HepG2 (cell line): ENCODE data around the gene BRPF1. TPM values are rescaled to one million over a fixed set of nuclear protein-coding genes. Genes with fewer than 3 reads are reported as not detected.

Experiments
- ADNP ChIP-seq: sonication (generic); formaldehyde crosslinking; IDR thresholded peaks from 2 replicates; pipeline ENCODE4 v1.4.0; 2020; ENCODE audit warnings: missing genetic modification reagents
- EP300 ChIP-seq, 3 experiments: sonication (generic) in 1 of 3; formaldehyde crosslinking in 1 of 3; IDR thresholded peaks; 2 replicates each; pipeline versions ENCODE4 v1.5.1 to v1.6.1; 2011 to 2020; ENCODE audit warnings: low read depth in 2 of 3, low read length in 2 of 3, borderline replicate concordance in 1 of 3, improper control_type of control experiment in 1 of 3, mild to moderate bottlenecking in 1 of 3, missing genetic modification reagents in 1 of 3, moderate library complexity in 1 of 3
- HOXA3 ChIP-seq: sonication (generic); formaldehyde crosslinking; IDR thresholded peaks from 2 replicates; pipeline ENCODE4 v1.5.0; 2020; ENCODE audit warnings: missing genetic modification reagents
- KAT7 ChIP-seq: IDR thresholded peaks from 2 replicates; pipeline ENCODE4 v1.6.1; 2018; ENCODE audit warnings: borderline replicate concordance, missing compliant biosample characterization
- MAFK ChIP-seq, 2 experiments: IDR thresholded peaks in 1 of 2; conservative IDR thresholded peaks in 1 of 2; 2 replicates each; pipeline ENCODE4 v1.6.1; 2011; ENCODE audit warnings: improper control_type of control experiment in 2 of 2, low read length in 2 of 2
- MLX ChIP-seq: IDR thresholded peaks from 2 replicates; pipeline ENCODE4 v1.6.1; 2016
- SOX13 ChIP-seq, 3 experiments: fragments of 450-650 bp in 1 of 3; sonication (generic) in 1 of 3; formaldehyde crosslinking in 1 of 3; IDR thresholded peaks in 2 of 3; conservative IDR thresholded peaks in 1 of 3; 2 replicates each; pipeline versions ENCODE4 v1.5.0 to v1.6.1; 2016 to 2020; ENCODE audit warnings: antibody characterized with exemption in 1 of 3, mild to moderate bottlenecking in 1 of 3, missing compliant biosample characterization in 1 of 3, missing genetic modification reagents in 1 of 3, moderate library complexity in 1 of 3
- TOPORS ChIP-seq: sonication (generic); formaldehyde crosslinking; IDR thresholded peaks from 2 replicates; pipeline ENCODE4 v1.8.0; 2023; ENCODE audit warnings: mild to moderate bottlenecking, missing genetic modification reagents
- ZFP1 ChIP-seq: IDR thresholded peaks from 2 replicates; pipeline ENCODE4 v1.6.1; 2016
- ZNF367 ChIP-seq: sonication (generic); formaldehyde crosslinking; IDR thresholded peaks from 2 replicates; pipeline ENCODE4 v1.4.0; 2020; ENCODE audit warnings: missing genetic modification reagents, borderline replicate concordance
- ZNF597 ChIP-seq: sonication (generic); formaldehyde crosslinking; IDR thresholded peaks from 2 replicates; pipeline ENCODE4 v1.5.0; 2020; ENCODE audit warnings: missing genetic modification reagents
- ZNF737 ChIP-seq: sonication (generic); formaldehyde crosslinking; IDR thresholded peaks from 2 replicates; pipeline ENCODE4 v1.5.0; 2020; ENCODE audit warnings: missing genetic modification reagents, mild to moderate bottlenecking, borderline replicate concordance
- ZNF766 ChIP-seq: sonication (generic); formaldehyde crosslinking; IDR thresholded peaks from 2 replicates; pipeline ENCODE4 v1.5.0; 2020; ENCODE audit warnings: missing genetic modification reagents, borderline replicate concordance
- ZNF773 ChIP-seq: sonication (generic); formaldehyde crosslinking; IDR thresholded peaks from 2 replicates; pipeline ENCODE4 v1.4.0; 2020; ENCODE audit warnings: missing genetic modification reagents, borderline replicate concordance
- ZNF790 ChIP-seq: sonication (generic); formaldehyde crosslinking; IDR thresholded peaks from 2 replicates; pipeline ENCODE4 v1.8.0; 2022; ENCODE audit warnings: missing genetic modification reagents, mild to moderate bottlenecking, borderline replicate concordance
- ZNF816 ChIP-seq: sonication (generic); formaldehyde crosslinking; IDR thresholded peaks from 2 replicates; pipeline ENCODE4 v1.8.0; 2022; ENCODE audit warnings: missing genetic modification reagents, mild to moderate bottlenecking, borderline replicate concordance
- polyA plus RNA-seq, 8 experiments: library from polyadenylated mRNA; depleted of rRNA in 3 of 8; stranded (reverse) in 7 of 8; unstranded in 1 of 8; fragments of >200 nt; fragmentation: Illumina TruSeq in 4 of 8; extraction: Trizol in 4 of 8; gene quantifications; 2 replicates each; pipeline versions ENCODE4 v1.2.1 to v1.2.3, GENCODE V29; 2011 to 2016; ENCODE audit warnings: low read depth in 4 of 8, missing spikeins in 1 of 8, mixed read lengths in 1 of 8; ENCODE audit not compliant: insufficient read depth in 1 of 8
- total RNA-seq, 5 experiments: library from RNA; depleted of rRNA; stranded (reverse); fragments of >200 nt; fragmentation: Illumina TruSeq; extraction: Trizol; gene quantifications; 2 replicates each; pipeline ENCODE4 v1.2.3, GENCODE V29; 2016; ENCODE audit warnings: low read depth in 1 of 5
- TF ChIP-seq, protein P1 (sequence below): sonication (generic); formaldehyde crosslinking; IDR thresholded peaks from 2 replicates; pipeline ENCODE4 v1.4.0; 2020; ENCODE audit warnings: missing genetic modification reagents; ENCODE audit errors: not compliant biosample characterization
- TF ChIP-seq, protein P2 (sequence below): sonication (generic); formaldehyde crosslinking; IDR thresholded peaks from 2 replicates; pipeline ENCODE4 v1.5.0; 2020; ENCODE audit warnings: mild to moderate bottlenecking, missing genetic modification reagents, moderate library complexity
- TF ChIP-seq, protein P3 (sequence below): sonication (generic); formaldehyde crosslinking; IDR thresholded peaks from 2 replicates; pipeline ENCODE4 v1.4.0; 2020; ENCODE audit warnings: mild to moderate bottlenecking, missing genetic modification reagents
- TF ChIP-seq, protein P4 (sequence below): sonication (generic); formaldehyde crosslinking; IDR thresholded peaks from 2 replicates; pipeline ENCODE4 v1.8.0; 2022; ENCODE audit warnings: missing genetic modification reagents, low read depth, mild to moderate bottlenecking, borderline replicate concordance

Gene BRPF1
- total and polyA plus RNA-seq, 2 of the 13 experiments (the other 11 are each of a cell fraction or from before 2014, with no cell fraction given), result 7.3 to 10.0 TPM

DNA sequence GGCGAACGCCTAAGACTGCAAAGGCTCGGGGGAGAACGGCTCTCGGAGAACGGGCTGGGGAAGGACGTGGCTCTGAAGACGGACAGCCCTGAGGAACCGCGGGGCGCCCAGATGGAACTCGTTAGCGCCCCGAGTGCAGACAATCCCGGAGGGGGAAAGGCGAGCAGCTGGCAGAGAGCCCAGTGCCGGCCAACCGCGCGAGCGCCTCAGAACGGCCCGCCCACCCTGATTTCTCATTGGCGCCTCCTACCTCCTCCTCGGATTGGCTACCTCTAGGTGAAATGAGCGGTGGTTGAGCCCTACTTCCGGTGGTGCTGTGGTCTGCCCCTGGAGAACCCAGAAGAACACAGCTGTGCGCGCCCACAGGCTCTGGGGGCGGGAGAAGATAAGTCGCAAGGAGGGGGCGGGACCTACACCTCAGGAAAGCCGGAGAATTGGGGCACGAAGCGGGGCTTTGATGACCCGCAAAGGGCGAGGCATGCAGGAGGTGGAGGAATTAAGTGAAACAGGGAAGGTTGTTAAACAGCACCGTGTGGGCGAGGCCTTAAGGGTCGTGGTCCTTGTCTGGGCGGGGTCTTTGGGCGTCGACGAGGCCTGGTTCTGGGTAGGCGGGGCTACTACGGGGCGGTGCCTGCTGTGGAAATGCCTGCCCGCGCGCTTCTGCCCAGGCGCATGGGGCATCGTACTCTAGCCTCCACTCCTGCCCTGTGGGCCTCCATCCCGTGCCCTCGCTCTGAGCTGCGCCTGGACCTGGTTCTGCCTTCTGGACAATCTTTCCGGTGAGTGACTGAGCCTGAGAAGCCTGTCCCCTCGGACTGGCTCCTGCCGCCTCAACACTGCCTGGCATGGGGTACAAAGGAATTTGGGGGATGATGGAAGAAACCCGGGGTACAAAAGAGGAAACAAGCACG, 18.4 kb downstream of the BRPF1 start, which contains the start of gene OGG1 (continued):
- TF ChIP-seq ZNF816 (0 out of 2 replicates have a peak, but pooled peaks have one; percentile 32), EP300 (IDR thresholded peaks at IDR 0.05; ENCODE audit: low read depth in 2 of 2, low read length in 2 of 2) (peak in 1 of 2 experiments; percentile 6; a peak in 2 of 4 replicates), EP300 (CRISPR knock-in tag; IDR thresholded peaks at IDR 0.05; ENCODE audit: borderline replicate concordance) (no peak), KAT7 (no peak), MAFK (conservative IDR thresholded peaks at IDR 0.05 in 1 of 2, IDR thresholded peaks at IDR 0.05 in 1 of 2; ENCODE audit: low read length in 2 of 2) (no peak), MLX (CRISPR knock-in tag) (no peak), TOPORS (CRISPR knock-in tag) (peak; percentile 56; the same call in 1 of the 2 replicates), SOX13 (IDR thresholded peaks at IDR 0.05) (0 out of 2 replicates have a peak, but pooled peaks have one; percentile 7), SOX13 (CRISPR knock-in tag; conservative IDR thresholded peaks at IDR 0.05 in 1 of 2, IDR thresholded peaks at IDR 0.05 in 1 of 2) (no peak; a peak in 1 of 4 replicates), HOXA3 (CRISPR knock-in tag) (no peak; the same call in 1 of the 2 replicates), ZNF597 (CRISPR knock-in tag) (no peak), ZNF773 (no peak), ZNF367 (CRISPR knock-in tag) (no peak), ZNF737 (no peak), ZFP1 (CRISPR knock-in tag) (no peak), ZNF766 (CRISPR knock-in tag) (no peak; the same call in 1 of the 2 replicates), ADNP (no peak), ZNF790 (CRISPR knock-in tag) (no peak)
- TF ChIP-seq, protein P1, sequence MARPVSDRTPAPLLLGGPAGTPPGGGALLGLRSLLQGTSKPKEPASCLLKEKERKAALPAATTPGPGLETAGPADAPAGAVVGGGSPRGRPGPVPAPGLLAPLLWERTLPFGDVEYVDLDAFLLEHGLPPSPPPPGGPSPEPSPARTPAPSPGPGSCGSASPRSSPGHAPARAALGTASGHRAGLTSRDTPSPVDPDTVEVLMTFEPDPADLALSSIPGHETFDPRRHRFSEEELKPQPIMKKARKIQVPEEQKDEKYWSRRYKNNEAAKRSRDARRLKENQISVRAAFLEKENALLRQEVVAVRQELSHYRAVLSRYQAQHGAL (CRISPR knock-in tag), result no peak
- TF ChIP-seq, protein P2, sequence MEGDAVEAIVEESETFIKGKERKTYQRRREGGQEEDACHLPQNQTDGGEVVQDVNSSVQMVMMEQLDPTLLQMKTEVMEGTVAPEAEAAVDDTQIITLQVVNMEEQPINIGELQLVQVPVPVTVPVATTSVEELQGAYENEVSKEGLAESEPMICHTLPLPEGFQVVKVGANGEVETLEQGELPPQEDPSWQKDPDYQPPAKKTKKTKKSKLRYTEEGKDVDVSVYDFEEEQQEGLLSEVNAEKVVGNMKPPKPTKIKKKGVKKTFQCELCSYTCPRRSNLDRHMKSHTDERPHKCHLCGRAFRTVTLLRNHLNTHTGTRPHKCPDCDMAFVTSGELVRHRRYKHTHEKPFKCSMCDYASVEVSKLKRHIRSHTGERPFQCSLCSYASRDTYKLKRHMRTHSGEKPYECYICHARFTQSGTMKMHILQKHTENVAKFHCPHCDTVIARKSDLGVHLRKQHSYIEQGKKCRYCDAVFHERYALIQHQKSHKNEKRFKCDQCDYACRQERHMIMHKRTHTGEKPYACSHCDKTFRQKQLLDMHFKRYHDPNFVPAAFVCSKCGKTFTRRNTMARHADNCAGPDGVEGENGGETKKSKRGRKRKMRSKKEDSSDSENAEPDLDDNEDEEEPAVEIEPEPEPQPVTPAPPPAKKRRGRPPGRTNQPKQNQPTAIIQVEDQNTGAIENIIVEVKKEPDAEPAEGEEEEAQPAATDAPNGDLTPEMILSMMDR (CRISPR knock-in tag), result peak; percentile 33
- TF ChIP-seq, protein P3, sequence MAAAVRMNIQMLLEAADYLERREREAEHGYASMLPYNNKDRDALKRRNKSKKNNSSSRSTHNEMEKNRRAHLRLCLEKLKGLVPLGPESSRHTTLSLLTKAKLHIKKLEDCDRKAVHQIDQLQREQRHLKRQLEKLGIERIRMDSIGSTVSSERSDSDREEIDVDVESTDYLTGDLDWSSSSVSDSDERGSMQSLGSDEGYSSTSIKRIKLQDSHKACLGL (CRISPR knock-in tag), result no peak; the same call in none of the 2 replicates
- TF ChIP-seq, protein P4, sequence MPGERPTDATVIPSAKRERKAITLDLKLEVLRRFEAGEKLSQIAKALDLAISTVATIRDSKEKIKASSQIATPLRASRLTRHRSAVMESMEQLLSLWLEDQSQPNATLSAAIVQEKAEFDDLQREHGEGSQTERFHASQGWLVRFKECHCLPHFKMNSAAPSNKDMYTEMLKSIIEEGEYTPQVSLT (CRISPR knock-in tag), result no peak
